ENCODE data around the gene ZFAND3. TPM values are rescaled to one million over a fixed set of nuclear protein-coding genes. Genes with fewer than 3 reads are reported as not detected.

The ZFAND3 gene
- total and polyA plus RNA-seq, 2 donors (not counting 3 experiments of a cell fraction or from before 2014, with no cell fraction given), result 15.4 to 54.2 TPM

DNA sequence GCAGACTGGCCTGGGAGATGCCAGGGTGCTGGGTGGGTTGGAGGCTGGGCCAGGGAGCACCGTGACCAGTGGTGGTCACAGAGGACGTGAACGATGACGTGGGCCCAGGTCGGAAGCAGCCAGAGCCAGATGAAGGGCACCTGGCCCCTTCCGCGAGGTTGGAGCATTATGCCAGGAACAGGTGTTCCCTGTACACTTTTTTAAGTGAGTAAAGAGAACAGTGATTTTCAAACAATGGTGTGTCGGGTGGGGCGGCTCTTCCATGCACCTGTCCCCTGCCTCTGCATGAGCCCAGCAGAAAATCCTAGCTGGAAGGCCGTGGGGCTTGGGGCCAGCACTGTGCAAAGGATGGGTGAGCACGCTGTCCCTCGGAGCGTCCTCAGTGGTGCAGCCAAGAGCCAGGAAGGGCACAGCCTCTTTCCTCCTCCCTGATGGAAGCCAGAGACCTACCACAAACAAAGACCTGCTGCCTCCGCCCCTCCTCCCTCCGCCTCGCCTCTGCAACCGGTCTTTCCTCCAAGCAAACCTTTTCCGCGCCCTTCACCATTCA lies 350.5 kb downstream of the ZFAND3 start:
- no peaks in the 10 kb centered on the region for H3K4me1 ChIP-seq (ENCODE audit: control insufficient read depth, extremely low read depth, insufficient read depth, low read length)
- H3K9me3 ChIP-seq (replicated peaks; ENCODE audit: control insufficient read depth, insufficient read depth, low read length), result no peaks in the 10 kb centered on the region
- no peak overlapping the region for H3K4me2 ChIP-seq (ENCODE audit: insufficient read depth, low read length)
- intact Hi-C loops (cut with micrococcal nuclease) (no loop called here), dilution Hi-C loops (cut with MboI; ENCODE audit: extremely low pct_ligation_motif_present, low sequenced_read_pairs) (no loop called here)
- H3K36me3 ChIP-seq (ENCODE audit: control insufficient read depth in 2 of 2, extremely low read depth in 1 of 2, insufficient read depth in 2 of 2, low read length in 2 of 2), result no peaks in the 10 kb centered on the region
- H3K27ac ChIP-seq (ENCODE audit: insufficient read depth, low read depth, low read length), result no peak overlapping the region
- no peak overlapping the region for H3K4me3 ChIP-seq (replicated peaks in 1 of 3; ENCODE audit: insufficient read depth in 1 of 3, low read depth in 1 of 3, low read length in 3 of 3)
- CTCF ChIA-PET, result interaction anchor here (0.6 to 1.9 kb wide), 2 partner anchors 99 to 324 kb away, joined by 3 to 7 read pairs; no protein-coding TSS in a partner anchor
- TF ChIP-seq GATA2 (IDR thresholded peaks at IDR 0.05; ENCODE audit: insufficient read depth, insufficient read length, low read depth, low read length), result no peak
- no peak for TF ChIP-seq FOS (IDR thresholded peaks at IDR 0.05; ENCODE audit: borderline replicate concordance, insufficient read depth, low read length)
- TF ChIP-seq JUN (IDR thresholded peaks at IDR 0.05; ENCODE audit: borderline replicate concordance, insufficient read depth, insufficient read length, low read depth), result no peak
- no peak for TF ChIP-seq POLR2AphosphoS5 (IDR thresholded peaks at IDR 0.05; ENCODE audit: insufficient read depth, low read depth, low read length)
- TF ChIP-seq EZH2 (IDR thresholded peaks at IDR 0.05; ENCODE audit: borderline replicate concordance, low read depth, low read length, severe bottlenecking), result no peak
- TF ChIP-seq, protein P1, sequence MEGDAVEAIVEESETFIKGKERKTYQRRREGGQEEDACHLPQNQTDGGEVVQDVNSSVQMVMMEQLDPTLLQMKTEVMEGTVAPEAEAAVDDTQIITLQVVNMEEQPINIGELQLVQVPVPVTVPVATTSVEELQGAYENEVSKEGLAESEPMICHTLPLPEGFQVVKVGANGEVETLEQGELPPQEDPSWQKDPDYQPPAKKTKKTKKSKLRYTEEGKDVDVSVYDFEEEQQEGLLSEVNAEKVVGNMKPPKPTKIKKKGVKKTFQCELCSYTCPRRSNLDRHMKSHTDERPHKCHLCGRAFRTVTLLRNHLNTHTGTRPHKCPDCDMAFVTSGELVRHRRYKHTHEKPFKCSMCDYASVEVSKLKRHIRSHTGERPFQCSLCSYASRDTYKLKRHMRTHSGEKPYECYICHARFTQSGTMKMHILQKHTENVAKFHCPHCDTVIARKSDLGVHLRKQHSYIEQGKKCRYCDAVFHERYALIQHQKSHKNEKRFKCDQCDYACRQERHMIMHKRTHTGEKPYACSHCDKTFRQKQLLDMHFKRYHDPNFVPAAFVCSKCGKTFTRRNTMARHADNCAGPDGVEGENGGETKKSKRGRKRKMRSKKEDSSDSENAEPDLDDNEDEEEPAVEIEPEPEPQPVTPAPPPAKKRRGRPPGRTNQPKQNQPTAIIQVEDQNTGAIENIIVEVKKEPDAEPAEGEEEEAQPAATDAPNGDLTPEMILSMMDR (IDR thresholded peaks at IDR 0.05; ENCODE audit: extremely low read depth in 1 of 2, insufficient read depth in 1 of 2, low read depth in 1 of 2, low read length in 2 of 2), result no peak
- TF ChIP-seq MYC (IDR thresholded peaks at IDR 0.05; ENCODE audit: low read depth, low read length), result no peak
- H3K9me1 ChIP-seq (replicated peaks; ENCODE audit: control insufficient read depth, extremely low read depth, insufficient read depth, low read length), result no peaks in the 10 kb centered on the region
- POLR2A ChIA-PET, result no interaction called here
- H4K20me1 ChIP-seq (replicated peaks; ENCODE audit: control insufficient read depth, extremely low read depth, insufficient read depth, low read length), result no peaks in the 10 kb centered on the region
- H3K27me3 ChIP-seq (ENCODE audit: control insufficient read depth in 2 of 2, insufficient read depth in 2 of 2, low read length in 2 of 2), result no peaks in the 10 kb centered on the region
- no peak overlapping the region for H3K9ac ChIP-seq (replicated peaks; ENCODE audit: extremely low read depth, insufficient read depth, low read length)
- no peak for DNase-seq (ENCODE audit: low read depth, low spot score)
- no peaks in the 10 kb centered on the region for H3K79me2 ChIP-seq (ENCODE audit: control insufficient read depth, insufficient read depth, low read length)
- no peak overlapping the region for H2AFZ ChIP-seq (ENCODE audit: low read depth, low read length)
- FAIRE-seq, result no peak
- no TSS peak for BruUV-seq (replicated peaks)
